Tibial nerve (tissue), 4 donors: ENCODE measurements around the gene GIMAP8.

Experiments
- EP300 ChIP-seq, 2 donors: sonication (generic); formaldehyde crosslinking; IDR thresholded peaks; one replicate each; pipeline ENCODE4 v1.6.1; 2017; ENCODE audit warnings: antibody characterized with exemption in 2 of 2, mild to moderate bottlenecking in 1 of 2
- POLR2A ChIP-seq, 2 donors: fragments of 450-650 bp; IDR thresholded peaks; one replicate each; pipeline ENCODE4 v1.6.1; 2017; ENCODE audit warnings: antibody characterized with exemption in 2 of 2, mild to moderate bottlenecking in 2 of 2, moderate library complexity in 2 of 2
- TF ChIP-seq, protein P1 (sequence below), 5 experiments: fragments of 200-600 bp in 3 of 5; fragments of 450-650 bp in 2 of 5; sonication (generic) in 3 of 5; IDR thresholded peaks; one replicate each; pipeline ENCODE4 v1.5.1; 2016 to 2019; ENCODE audit warnings: antibody characterized with exemption in 5 of 5, mild to moderate bottlenecking in 3 of 5, moderate library complexity in 2 of 5

GRCh38 chr7:150503581-150503980, 53.2 kb downstream of the GIMAP8 start:
- TF ChIP-seq, protein P1, sequence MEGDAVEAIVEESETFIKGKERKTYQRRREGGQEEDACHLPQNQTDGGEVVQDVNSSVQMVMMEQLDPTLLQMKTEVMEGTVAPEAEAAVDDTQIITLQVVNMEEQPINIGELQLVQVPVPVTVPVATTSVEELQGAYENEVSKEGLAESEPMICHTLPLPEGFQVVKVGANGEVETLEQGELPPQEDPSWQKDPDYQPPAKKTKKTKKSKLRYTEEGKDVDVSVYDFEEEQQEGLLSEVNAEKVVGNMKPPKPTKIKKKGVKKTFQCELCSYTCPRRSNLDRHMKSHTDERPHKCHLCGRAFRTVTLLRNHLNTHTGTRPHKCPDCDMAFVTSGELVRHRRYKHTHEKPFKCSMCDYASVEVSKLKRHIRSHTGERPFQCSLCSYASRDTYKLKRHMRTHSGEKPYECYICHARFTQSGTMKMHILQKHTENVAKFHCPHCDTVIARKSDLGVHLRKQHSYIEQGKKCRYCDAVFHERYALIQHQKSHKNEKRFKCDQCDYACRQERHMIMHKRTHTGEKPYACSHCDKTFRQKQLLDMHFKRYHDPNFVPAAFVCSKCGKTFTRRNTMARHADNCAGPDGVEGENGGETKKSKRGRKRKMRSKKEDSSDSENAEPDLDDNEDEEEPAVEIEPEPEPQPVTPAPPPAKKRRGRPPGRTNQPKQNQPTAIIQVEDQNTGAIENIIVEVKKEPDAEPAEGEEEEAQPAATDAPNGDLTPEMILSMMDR (IDR thresholded peaks at IDR 0.05), result no peak
- TF ChIP-seq POLR2A (IDR thresholded peaks at IDR 0.05) (no peak), EP300 (IDR thresholded peaks at IDR 0.05) (no peak)
